ENCODE measurements around the gene CPN2. TPM values are rescaled to one million over a fixed set of nuclear protein-coding genes. Genes with fewer than 3 reads are reported as not detected.

Gene CPN2
- total RNA-seq, 1 donor from 2014 or later = not detected

DNA sequence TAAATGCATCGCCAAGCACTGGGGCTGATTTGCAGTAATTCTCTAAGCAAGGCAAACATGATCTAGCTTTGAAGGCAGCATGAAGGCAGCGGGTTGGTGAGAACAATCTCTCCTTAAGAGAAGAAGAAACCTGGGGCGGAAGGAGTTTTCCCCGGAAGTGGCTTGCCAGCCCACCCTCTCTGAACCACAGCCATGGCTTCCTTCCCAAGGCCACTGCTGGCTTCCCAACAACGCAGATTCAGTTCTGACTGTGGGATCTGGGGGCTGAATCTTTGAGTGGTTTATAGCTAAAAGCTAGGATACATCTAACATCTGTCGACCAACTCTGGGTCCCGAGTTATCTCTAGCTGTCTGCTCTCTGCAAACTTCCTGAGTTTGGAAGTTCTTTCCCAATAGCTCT is 4.3 kb upstream of the CPN2 start:
- DNase-seq (ENCODE audit: low read depth in 2 of 2) = no peak

DNA sequence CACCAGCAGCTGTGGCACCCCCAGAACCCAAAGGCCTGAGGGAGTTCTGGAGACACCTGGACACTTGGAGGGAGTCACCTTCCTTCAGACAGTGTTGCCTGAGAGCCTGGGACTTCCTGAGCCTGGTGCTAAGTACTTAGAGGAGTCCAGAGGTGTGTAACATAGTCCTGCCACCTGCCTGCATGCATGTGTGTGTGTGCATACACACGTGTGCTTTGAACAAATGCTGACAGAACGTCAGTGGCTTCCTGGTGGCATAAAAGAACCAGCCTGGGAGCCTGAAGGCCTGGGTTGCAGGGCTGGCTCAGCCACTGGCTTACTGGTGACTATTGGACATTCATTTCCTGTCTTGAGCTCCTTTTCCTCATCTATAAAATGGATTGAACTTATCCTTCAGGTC is 3.2 kb upstream of the CPN2 start:
- no peak for DNase-seq (ENCODE audit: low read depth in 2 of 2)

- DNase-seq (ENCODE audit: low read depth in 2 of 2) = no peak
Observed at GRCh38 chr3:194352667-194353246, 1.6 kb upstream of the CPN2 start.

DNA sequence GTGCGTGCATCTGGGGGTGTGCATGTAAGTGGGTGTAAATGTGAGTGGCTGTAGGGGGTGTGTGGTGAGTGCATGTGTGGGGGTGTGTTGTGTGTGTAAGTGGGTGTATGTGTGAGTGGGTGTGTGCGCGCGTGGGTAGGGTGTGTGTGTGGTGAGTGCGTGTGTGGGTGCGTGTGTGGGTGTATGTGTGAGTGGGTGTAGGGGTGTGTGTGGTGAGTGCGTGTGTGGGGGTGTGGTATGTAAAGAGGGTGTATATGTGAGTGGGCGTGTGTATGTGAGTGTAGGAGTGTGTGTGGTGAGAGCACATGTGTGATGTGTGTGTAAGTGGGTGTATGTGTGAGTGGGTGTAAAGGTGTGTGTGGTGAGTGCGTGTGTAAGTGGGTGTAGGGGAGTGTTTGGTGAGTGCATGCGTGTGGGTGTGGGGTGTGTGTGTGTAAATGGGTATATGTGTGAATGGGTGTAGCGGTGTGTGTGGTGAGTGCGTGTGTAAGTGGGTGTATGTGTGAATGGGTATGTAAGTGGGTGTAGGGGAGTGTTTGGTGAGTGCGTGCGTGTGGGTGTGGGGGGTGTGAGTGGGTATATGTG is 916 bp upstream of the CPN2 start:
- DNase-seq (ENCODE audit: low read depth in 2 of 2) = no peak

- DNase-seq (ENCODE audit: low read depth in 2 of 2) = no peak
Observed at GRCh38 chr3:194350726-194351071, 429 bp downstream of the CPN2 start.

DNA sequence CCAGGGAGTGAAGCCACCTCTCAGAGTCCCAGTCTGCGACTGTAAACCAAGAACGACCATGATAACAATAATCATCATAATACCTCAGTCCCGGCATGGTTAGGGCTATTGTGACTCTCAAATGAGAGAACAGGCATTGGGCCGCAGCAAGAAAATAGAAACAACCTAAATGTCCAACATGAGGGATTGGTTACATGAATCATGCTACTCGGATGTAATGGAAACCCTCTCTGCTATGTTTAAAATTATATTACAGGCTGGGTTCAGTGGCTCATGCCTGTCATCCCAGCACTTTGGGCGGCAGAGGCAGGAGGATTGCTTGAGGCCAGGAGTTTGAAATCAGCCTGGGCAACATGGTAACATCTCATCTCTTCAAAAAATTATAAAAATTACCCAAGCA is 2.8 kb downstream of the CPN2 start:
- DNase-seq (ENCODE audit: low read depth in 2 of 2) = no peak

GRCh38 chr3:194346621-194347020 is 4.5 kb downstream of the CPN2 start:
- DNase-seq (ENCODE audit: low read depth in 2 of 2) = no peak

- no peak for DNase-seq (ENCODE audit: low read depth in 2 of 2)
Observed at GRCh38 chr3:194346035-194346434, 5.1 kb downstream of the CPN2 start.

DNA sequence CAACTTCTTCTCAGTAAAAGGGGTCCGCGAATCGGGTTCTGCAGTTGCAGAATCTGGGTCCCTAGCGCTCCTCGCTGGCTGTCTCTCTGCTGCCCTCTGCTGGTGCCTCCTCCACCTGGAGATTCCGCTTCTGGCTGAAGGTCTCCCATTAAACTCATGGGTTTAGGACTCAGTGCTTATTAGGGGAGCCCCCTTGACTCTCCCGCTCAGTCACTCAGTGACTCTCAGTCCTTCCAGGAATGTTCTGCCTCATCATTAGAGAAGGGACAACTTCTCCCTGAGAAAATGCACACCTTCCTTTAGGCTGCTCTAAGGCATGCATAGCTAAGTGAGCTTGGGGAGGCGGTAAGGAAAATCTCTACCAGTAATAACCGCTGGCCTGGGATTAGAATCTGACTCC is 7.1 kb downstream of the CPN2 start:
- peak in 1 of 2 donors; percentile 66 for DNase-seq (ENCODE audit: low read depth in 2 of 2)

- no peak for DNase-seq (ENCODE audit: low read depth in 2 of 2)
Observed at GRCh38 chr3:194343561-194343893, 7.6 kb downstream of the CPN2 start.

DNA sequence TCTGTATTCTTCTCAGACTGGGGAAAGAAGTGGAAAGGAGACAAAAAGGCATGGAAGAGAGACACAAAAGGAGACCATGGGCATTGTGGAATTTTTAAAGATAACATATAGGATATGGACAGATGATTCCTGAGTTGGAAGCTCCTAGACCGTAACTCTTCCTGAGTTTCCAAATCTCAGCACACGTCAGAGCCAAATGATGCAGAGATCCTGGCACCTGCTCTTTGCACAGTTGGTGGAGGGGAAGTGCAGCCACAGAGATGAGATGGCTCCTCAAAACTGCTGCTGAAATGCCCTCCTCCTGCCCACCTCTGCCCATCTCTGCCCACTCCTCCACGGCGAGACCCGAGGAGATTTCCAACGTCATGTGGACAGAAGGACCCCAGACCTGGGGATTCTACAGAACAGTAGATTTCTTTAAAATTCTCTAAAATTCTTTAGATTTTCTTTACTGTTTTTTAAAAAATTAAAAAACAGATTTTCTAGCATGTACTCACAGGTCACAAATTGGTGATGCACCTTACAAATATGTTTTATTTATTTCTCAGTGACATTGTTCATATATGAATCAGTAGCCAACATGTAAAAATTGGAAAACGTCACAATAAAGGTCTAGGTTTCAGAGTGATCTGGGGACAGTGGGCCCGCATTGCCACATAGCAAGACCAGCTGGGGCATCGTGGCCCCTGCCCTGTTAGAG is 8.1 kb downstream of the CPN2 start:
- no peak for DNase-seq (ENCODE audit: low read depth in 2 of 2)

GRCh38 chr3:194340757-194341400 is 10.2 kb downstream of the CPN2 start:
- DNase-seq (ENCODE audit: low read depth in 2 of 2) = no peak

- DNase-seq (ENCODE audit: low read depth in 2 of 2) = no peak
Observed at GRCh38 chr3:194339840-194340239, 11.3 kb downstream of the CPN2 start.

GRCh38 chr3:194339356-194339755 is 11.8 kb downstream of the CPN2 start:
- DNase-seq (ENCODE audit: low read depth in 2 of 2) = no peak

GRCh38 chr3:194337965-194338753 is 13.0 kb downstream of the CPN2 start:
- DNase-seq (ENCODE audit: low read depth in 2 of 2) = peak; percentile 58

DNA sequence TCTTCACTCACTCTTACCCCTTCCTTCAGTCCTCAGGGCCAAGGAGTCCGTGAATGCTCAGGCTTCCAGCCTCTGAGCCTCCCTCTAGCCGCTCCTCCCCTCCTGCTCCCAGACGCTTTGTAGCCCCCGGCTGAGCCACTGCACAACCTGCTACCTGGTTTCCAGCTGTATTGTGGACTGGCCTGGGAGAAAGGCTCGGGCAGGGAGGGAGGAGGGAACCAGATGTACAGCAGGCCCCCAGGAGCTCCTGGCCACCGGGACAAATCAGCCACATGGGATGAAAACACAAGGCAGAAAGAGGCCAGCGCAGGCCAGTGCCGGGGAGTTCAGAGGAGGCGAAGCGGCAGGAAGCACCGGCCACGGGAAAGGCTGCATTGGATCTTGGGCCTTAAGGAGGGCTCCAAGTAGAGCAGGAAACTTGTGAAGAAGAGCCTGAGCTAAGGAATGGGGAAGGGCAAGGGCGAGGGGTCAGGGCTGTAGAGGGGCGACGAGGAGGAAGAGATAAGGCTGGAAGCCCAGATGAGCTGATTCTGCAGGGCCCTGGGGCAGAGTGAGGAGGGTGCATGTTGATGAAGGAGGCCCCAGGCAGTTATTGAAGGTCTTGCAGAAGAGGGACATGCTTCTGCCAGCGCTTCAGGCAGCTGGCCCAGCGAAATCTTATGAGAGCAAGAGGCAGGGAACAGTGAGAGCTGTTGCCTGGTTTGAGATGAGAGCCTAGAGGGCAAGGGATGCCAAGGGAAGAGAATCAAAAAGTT is 14.3 kb downstream of the CPN2 start:
- DNase-seq (ENCODE audit: low read depth in 2 of 2) = no peak

DNA sequence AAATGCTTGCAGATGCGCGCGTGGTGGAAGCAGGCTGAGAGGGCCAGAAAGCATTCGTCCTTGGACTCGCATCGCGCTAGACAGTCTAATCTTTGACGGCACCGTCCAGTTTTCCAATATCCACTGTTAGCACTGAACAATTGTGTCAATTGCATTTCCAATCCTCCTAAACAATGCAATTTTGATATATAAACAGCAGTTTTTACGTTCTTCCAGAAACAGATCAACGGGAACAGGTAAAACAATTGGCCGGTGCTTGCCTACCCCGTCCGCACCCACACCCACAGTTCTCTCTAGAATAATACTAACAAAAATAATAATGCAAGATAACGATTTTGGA is 17.2 kb downstream of the CPN2 start:
- DNase-seq (ENCODE audit: low read depth in 2 of 2) = no peak

- DNase-seq (ENCODE audit: low read depth in 2 of 2) = peak; percentile 55 to 82
Observed at GRCh38 chr3:194333212-194333980, 17.7 kb downstream of the CPN2 start.

- DNase-seq (ENCODE audit: low read depth in 2 of 2) = no peak
Observed at GRCh38 chr3:194332858-194333211, 18.3 kb downstream of the CPN2 start.

- no peak for DNase-seq (ENCODE audit: low read depth in 2 of 2)
Observed at GRCh38 chr3:194330579-194330978, 20.5 kb downstream of the CPN2 start.

GRCh38 chr3:194330160-194330559 is 21.0 kb downstream of the CPN2 start:
- DNase-seq (ENCODE audit: low read depth in 2 of 2) = no peak

All from dermis microvascular lymphatic vessel endothelial cell (primary cell).